ENCODE data around the gene IRF5. TPM values are rescaled to one million over a fixed set of nuclear protein-coding genes. Genes with fewer than 3 reads are reported as not detected.

Gene IRF5
- total RNA-seq, 1 experiment from 2014 or later: 0.74 TPM

DNA sequence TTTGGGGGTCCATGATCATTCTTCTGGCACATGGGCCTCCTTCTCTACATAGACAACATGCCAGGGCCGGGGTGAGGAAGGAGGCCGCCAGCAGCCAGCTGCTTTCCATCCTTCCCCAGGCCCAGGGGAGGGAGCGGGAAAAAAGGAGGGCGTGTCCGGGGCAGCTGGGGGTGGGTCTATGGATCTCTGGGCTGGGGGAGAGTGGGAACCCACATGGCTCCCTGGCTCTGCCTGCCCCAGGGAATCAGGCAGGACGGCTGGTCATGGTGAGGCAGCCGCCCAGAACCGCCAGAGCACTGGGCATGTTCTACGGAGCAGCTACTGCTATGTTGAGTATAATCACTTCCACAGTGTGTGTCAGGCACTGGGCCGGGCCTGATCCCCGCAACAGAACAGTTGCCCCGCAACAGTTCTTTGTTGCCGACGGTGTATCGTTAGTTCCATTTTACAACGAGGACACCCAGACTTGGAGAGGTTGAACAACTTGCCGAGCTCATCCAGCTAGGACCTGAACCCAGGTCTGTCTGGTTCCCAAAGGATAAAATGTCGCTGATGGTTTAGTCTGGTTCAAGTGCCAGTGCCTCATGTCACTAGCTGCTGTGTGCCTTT is 6.4 kb upstream of the IRF5 start:
- Histone ChIP-seq H3K23ac (ENCODE audit: insufficient read length, low read depth, low read length) (no peak overlapping the region), H4K20me1 (ENCODE audit: control insufficient read depth, insufficient read depth, insufficient read length) (no peaks in the 10 kb centered on the region), H3K23me2 (ENCODE audit: insufficient read length, low read depth, low read length, poor library complexity, severe bottlenecking) (no peaks in the 10 kb centered on the region), H3K56ac (ENCODE audit: insufficient read length, low read depth, low read length) (no peak overlapping the region), H3K4me1 (ENCODE audit: insufficient read depth, low read length) (no peaks in the 10 kb centered on the region), H3K27me3 (ENCODE audit: insufficient read depth, low read length) (no peaks in the 10 kb centered on the region; the same call in 1 of the 2 replicates), H3K79me1 (ENCODE audit: insufficient read depth, low read depth, low read length, poor library complexity, severe bottlenecking) (no peaks in the 10 kb centered on the region), H4K8ac (replicated peaks; ENCODE audit: insufficient read length, low read depth, low read length) (no peak overlapping the region), H2BK120ac (ENCODE audit: low read depth, low read length, poor library complexity, severe bottlenecking) (no peak overlapping the region), H3K27ac (ENCODE audit: insufficient read length, low read depth, low read length) (no peak overlapping the region), H4K91ac (ENCODE audit: insufficient read length, low read depth, low read length) (no peak overlapping the region), H2AK5ac (ENCODE audit: insufficient read length, low read length) (no peak overlapping the region), H3K9ac (ENCODE audit: extremely low read depth, insufficient read length, low read length) (no peak overlapping the region), H3K4me2 (ENCODE audit: insufficient read depth, insufficient read length, low read length) (no peak overlapping the region), H2BK12ac (ENCODE audit: insufficient read length, low read depth, low read length) (no peak overlapping the region), H2BK5ac (ENCODE audit: insufficient read length, low read length) (no peak overlapping the region), H3T11ph (ENCODE audit: low read length) (no peak overlapping the region), H3K79me2 (ENCODE audit: insufficient read depth, low read length) (no peaks in the 10 kb centered on the region), H3K9me3 (ENCODE audit: control insufficient read depth, low read depth, low read length) (no peaks in the 10 kb centered on the region), H3K4ac (ENCODE audit: low read depth, low read length) (no peak overlapping the region), H4K5ac (ENCODE audit: insufficient read length, low read depth, low read length) (no peak overlapping the region), H2AFZ (ENCODE audit: low read length) (no peak overlapping the region), H3K18ac (ENCODE audit: insufficient read length, low read depth, low read length) (no peak overlapping the region), H2BK15ac (ENCODE audit: low read depth, low read length) (no peak overlapping the region), H2BK20ac (ENCODE audit: low read depth, low read length, poor library complexity, severe bottlenecking) (no peak overlapping the region), H3K14ac (ENCODE audit: insufficient read depth, low read length) (no peak overlapping the region)
- Mint-ChIP-seq H3K27ac (no peak overlapping the region; a peak in 1 of 7 replicates), H3K9me3 (peaks cover 5 to 6% of the 10 kb centered on the region in 2 experiments; a peak in 3 of 5 replicates), H3K27me3 (ENCODE audit: low read depth) (peaks cover 31% of the 10 kb centered on the region), H3K4me1 (peaks cover 2 to 4% of the 10 kb centered on the region in 2 experiments; a peak in 2 of 4 replicates), H3K4me3 (no peak overlapping the region), H3K36me3 (ENCODE audit: insufficient read depth in 1 of 3, low read depth in 3 of 3) (no peaks in the 10 kb centered on the region; a peak in 1 of 7 replicates)
- TF ChIP-seq, protein P1, sequence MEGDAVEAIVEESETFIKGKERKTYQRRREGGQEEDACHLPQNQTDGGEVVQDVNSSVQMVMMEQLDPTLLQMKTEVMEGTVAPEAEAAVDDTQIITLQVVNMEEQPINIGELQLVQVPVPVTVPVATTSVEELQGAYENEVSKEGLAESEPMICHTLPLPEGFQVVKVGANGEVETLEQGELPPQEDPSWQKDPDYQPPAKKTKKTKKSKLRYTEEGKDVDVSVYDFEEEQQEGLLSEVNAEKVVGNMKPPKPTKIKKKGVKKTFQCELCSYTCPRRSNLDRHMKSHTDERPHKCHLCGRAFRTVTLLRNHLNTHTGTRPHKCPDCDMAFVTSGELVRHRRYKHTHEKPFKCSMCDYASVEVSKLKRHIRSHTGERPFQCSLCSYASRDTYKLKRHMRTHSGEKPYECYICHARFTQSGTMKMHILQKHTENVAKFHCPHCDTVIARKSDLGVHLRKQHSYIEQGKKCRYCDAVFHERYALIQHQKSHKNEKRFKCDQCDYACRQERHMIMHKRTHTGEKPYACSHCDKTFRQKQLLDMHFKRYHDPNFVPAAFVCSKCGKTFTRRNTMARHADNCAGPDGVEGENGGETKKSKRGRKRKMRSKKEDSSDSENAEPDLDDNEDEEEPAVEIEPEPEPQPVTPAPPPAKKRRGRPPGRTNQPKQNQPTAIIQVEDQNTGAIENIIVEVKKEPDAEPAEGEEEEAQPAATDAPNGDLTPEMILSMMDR (conservative IDR thresholded peaks at IDR 0.05): no peak
- DNase-seq: no peak
- no CpG with 5 or more reads among the region's 18 CpGs for WGBS (ENCODE audit: extremely low coverage, insufficient read length, low lambda C conversion rate)

Data from H9 (cell line).